DND-41 (cell line): ENCODE data around the gene DSTN.
A peak's percentile ranks its signal among the peaks of the same experiment; 100 is the strongest.

Experiments
- ATAC-seq: fragments of 200-7000 bp; cut with Tn5 transposase; 3 replicates; pipeline ENCODE4 v1.9.1; 2021; ENCODE audit warnings: low read depth; ENCODE audit not compliant: insufficient read depth
- DNase-seq: peaks from one replicate; pipeline ENCODE4 v3.0.0-alpha.2; 2020
- H2AFZ ChIP-seq: 2 replicates; pipeline ENCODE4 v1.6.0; 2012; ENCODE audit warnings: low read depth, low read length
- H3K27ac ChIP-seq: 2 replicates; pipeline ENCODE4 v1.5.1; 2012; ENCODE audit warnings: low read length, inconsistent platforms
- H3K27me3 ChIP-seq: fragments of 200-600 bp; sonication (generic); 2 replicates; pipeline ENCODE4 v1.6.0; 2012; ENCODE audit warnings: low read length, mild to moderate bottlenecking, inconsistent platforms; ENCODE audit not compliant: insufficient read depth, poor library complexity
- H3K36me3 ChIP-seq: 2 replicates; pipeline ENCODE4 v1.5.1; 2012; ENCODE audit warnings: low read length, inconsistent platforms; ENCODE audit not compliant: insufficient read depth
- H3K4me1 ChIP-seq: 2 replicates; pipeline ENCODE4 v1.5.1; 2012; ENCODE audit warnings: mild to moderate bottlenecking, low read length; ENCODE audit not compliant: insufficient read depth
- H3K4me2 ChIP-seq: 2 replicates; pipeline ENCODE4 v1.6.0; 2012; ENCODE audit warnings: mild to moderate bottlenecking, moderate library complexity, low read length, inconsistent platforms; ENCODE audit not compliant: insufficient read depth
- H3K4me3 ChIP-seq, 2 experiments: fragments of 200-600 bp in 1 of 2; shearing (Covaris generic) in 1 of 2; 2 replicates each; pipeline ENCODE4 v1.5.1; 2012 to 2016; ENCODE audit warnings: inconsistent platforms in 2 of 2, low read length in 2 of 2, mild to moderate bottlenecking in 2 of 2, low read depth in 1 of 2, moderate library complexity in 1 of 2
- H3K79me2 ChIP-seq: 2 replicates; pipeline ENCODE4 v1.6.0; 2012; ENCODE audit warnings: low read length, inconsistent platforms; ENCODE audit not compliant: insufficient read depth
- H3K9ac ChIP-seq: 2 replicates; pipeline ENCODE4 v1.6.0; 2012; ENCODE audit warnings: low read depth, mild to moderate bottlenecking, inconsistent platforms, low read length, moderate library complexity
- H3K9me3 ChIP-seq: 2 replicates; pipeline ENCODE4 v1.5.1; 2012; ENCODE audit warnings: low read length, moderate library complexity, mild to moderate bottlenecking, inconsistent platforms; ENCODE audit not compliant: insufficient read depth, severe bottlenecking
- H4K20me1 ChIP-seq: 2 replicates; pipeline ENCODE4 v1.6.0; 2012; ENCODE audit warnings: low read length; ENCODE audit not compliant: insufficient read depth
- CTCF ChIP-seq: IDR thresholded peaks from 2 replicates; pipeline ENCODE4 v1.5.1; 2012; ENCODE audit warnings: borderline replicate concordance, low read length, moderate library complexity, mild to moderate bottlenecking; ENCODE audit not compliant: poor library complexity, severe bottlenecking; ENCODE audit errors: extremely low read depth
- EZH2 ChIP-seq: IDR thresholded peaks from 3 replicates; pipeline ENCODE4 v1.6.1; 2012; ENCODE audit warnings: borderline replicate concordance, low read depth, mild to moderate bottlenecking, moderate library complexity, low read length, inconsistent platforms; ENCODE audit not compliant: severe bottlenecking

The DSTN gene

GRCh38 chr20:17613328-17614175 lies 43.7 kb downstream of the DSTN start:
- Histone ChIP-seq H2AFZ (no peak overlapping the region), H4K20me1 (peaks cover 10% of the 10 kb centered on the region; the same call in 1 of the 2 replicates), H3K4me1 (no peaks in the 10 kb centered on the region), H3K27ac (no peak overlapping the region), H3K79me2 (no peaks in the 10 kb centered on the region), H3K4me3 (no peak overlapping the region), H3K9me3 (no peaks in the 10 kb centered on the region), H3K27me3 (no peaks in the 10 kb centered on the region), H3K36me3 (peaks cover 39% of the 10 kb centered on the region), H3K4me2 (no peak overlapping the region), H3K9ac (no peak overlapping the region)
- TF ChIP-seq EZH2 (no peak), CTCF (no peak)
- ATAC-seq (no peak), DNase-seq (peak; percentile 2)

- DNase-seq = peak; percentile 2
- peaks cover 44% of the 10 kb centered on the region for H3K36me3 ChIP-seq
Measured at GRCh38 chr20:17614176-17614811, 44.4 kb downstream of the DSTN start.

GRCh38 chr20:17614812-17615644 lies 45.2 kb downstream of the DSTN start:
- Histone ChIP-seq H3K9me3 (no peaks in the 10 kb centered on the region), H3K79me2 (no peaks in the 10 kb centered on the region), H3K27me3 (no peaks in the 10 kb centered on the region), H3K36me3 (peaks cover 51% of the 10 kb centered on the region), H3K4me2 (no peak overlapping the region), H3K4me3 (no peak overlapping the region), H3K4me1 (no peaks in the 10 kb centered on the region), H3K9ac (no peak overlapping the region), H3K27ac (no peak overlapping the region), H4K20me1 (peaks cover 10% of the 10 kb centered on the region; the same call in 1 of the 2 replicates), H2AFZ (no peak overlapping the region)
- no peak for ATAC-seq
- DNase-seq = peak; percentile 1
- no peak for TF ChIP-seq CTCF
- no peak for TF ChIP-seq EZH2

More at GRCh38 chr20:17614176-17614811, 44.4 kb downstream of the DSTN start:
- Histone ChIP-seq H3K4me2 (no peak overlapping the region), H3K4me3 (no peak overlapping the region), H3K27me3 (no peaks in the 10 kb centered on the region), H3K9ac (no peak overlapping the region), H4K20me1 (peaks cover 10% of the 10 kb centered on the region; the same call in 1 of the 2 replicates), H3K27ac (no peak overlapping the region), H3K79me2 (no peaks in the 10 kb centered on the region), H2AFZ (no peak overlapping the region), H3K9me3 (no peaks in the 10 kb centered on the region), H3K4me1 (no peaks in the 10 kb centered on the region)
- no peak for ATAC-seq
- TF ChIP-seq EZH2 (no peak), CTCF (no peak)
